EH (cell line): ENCODE results near the gene STIM2.
"Not testable (repeated sequence)": the region's sequence is repeated elsewhere in the genome, so short reads cannot be mapped to it uniquely, and the experiment has no call there.

Experiments
- DNase-seq: peaks from one replicate; pipeline ENCODE4 v3.0.0-alpha.2; 2015; ENCODE audit warnings: low read depth

STIM2 gene

DNA sequence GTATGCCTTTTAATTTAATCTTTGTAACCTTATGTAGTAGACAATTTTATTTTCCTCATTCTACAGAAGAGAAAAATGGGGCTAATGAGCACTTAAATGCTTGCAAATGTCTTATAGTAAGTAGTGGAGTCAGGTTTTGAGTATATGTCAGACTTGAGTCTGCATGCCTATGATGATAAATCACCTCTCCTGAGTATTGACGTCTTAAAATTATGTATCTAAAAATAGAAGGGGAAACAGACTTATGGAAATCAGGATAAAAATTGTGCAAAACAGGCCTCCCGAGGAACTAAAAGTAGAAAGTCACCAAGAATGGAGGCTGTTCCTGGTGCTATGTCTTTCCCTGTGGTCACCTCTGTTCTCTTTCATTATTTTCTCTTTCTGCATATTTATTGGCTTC is 92.7 kb downstream of the STIM2 start:
- no peak for DNase-seq

GRCh38 chr4:26953770-26954423 is 93.3 kb downstream of the STIM2 start:
- no peak for DNase-seq

DNA sequence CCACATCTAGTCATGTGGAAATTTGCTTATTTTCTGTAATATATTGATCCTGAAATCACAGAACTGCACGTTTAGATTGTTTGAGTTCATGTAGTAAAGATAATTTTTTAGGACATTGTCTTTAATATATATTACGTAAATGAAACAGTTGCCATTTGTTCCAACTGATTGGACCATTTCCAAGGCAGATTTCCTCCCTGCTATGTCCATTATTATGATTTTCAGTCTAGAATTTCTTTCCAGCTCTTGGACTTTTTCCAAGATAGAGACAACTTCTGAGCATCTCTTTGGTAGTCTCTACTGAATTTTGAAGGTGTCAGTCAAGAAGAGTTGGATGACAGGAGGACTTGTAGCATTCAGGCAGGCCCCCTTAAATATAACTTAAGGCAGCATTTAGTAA is 94.6 kb downstream of the STIM2 start:
- no peak for DNase-seq

DNA sequence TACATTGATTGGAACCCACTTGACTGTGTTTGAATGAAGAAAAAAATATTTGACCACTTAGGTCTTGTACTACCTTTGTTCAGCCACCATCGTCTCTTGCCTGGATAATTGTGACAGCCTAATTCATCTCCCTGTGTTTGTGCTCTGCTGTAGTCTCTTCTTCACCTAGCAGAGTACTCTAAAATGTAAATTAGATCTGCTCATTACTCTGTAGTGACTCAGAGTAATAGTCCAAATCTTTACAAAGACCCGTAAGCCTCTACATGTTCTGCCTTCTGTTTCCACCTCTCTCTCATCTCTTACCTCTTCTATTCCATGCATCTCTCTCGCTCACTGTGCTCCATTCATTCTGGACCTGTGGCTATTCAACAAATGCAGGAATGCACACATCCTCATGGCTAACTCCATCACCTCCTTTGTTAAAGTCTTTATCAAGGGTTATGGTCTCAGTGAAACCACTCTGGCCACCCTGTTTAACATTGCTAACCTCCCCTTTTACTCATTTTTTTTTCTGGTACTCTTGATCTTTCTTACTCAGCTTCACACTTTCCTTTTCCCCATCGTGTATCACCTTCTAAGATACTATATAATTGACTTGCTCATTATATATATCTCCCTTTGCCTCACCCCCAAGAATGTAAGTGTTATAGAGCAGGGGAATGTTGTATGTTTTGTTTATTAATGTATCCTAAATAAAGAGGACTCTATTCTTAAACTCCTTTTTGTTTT is 98.4 kb downstream of the STIM2 start:
- no peak for DNase-seq

DNA sequence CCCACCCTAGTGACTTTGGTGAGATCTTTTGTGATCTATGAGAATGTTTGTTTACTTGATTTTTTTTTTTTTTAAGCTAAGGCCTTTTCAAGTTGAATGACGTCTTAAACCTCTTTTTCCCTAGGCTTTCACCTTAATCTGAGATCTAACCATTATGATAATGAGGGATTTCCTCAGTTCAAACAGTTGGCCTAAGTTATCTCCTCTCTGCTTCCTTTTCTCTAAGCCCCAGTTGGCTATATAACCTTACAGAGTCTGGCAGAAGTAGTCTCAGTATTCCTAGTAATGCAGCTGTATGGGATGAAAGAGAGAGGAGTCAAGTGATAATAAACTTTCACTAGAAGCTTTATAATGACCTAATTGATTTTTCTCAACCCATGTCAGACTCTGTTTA is 99.0 kb downstream of the STIM2 start:
- no peak for DNase-seq

DNA sequence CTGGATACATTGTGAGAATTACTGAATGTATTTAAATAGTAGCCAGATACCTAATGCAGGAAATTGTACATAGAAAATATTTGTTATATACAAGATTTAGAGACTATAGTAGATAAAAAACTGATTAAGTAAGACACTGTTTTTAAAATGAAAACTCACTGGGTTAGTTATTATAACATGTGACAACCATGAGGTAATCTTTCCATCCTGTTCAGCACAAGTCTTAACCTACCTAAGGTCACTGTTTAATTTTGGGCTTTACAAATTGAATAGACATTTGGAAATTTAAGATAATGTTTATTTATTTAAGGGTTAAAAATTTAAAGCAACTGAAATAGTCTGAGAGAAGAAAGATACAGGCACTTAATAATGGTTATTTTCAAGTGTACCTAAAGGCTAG is 102.1 kb downstream of the STIM2 start:
- no peak for DNase-seq

GRCh38 chr4:26964512-26964911 is 103.9 kb downstream of the STIM2 start:
- peak; percentile 38 for DNase-seq

- DNase-seq, result no peak
These were observed 104.4 kb downstream of the STIM2 start for GRCh38 chr4:26964994-26965393.

GRCh38 chr4:26975464-26976181 is 115.0 kb downstream of the STIM2 start:
- DNase-seq, result not testable (repeated sequence)

DNA sequence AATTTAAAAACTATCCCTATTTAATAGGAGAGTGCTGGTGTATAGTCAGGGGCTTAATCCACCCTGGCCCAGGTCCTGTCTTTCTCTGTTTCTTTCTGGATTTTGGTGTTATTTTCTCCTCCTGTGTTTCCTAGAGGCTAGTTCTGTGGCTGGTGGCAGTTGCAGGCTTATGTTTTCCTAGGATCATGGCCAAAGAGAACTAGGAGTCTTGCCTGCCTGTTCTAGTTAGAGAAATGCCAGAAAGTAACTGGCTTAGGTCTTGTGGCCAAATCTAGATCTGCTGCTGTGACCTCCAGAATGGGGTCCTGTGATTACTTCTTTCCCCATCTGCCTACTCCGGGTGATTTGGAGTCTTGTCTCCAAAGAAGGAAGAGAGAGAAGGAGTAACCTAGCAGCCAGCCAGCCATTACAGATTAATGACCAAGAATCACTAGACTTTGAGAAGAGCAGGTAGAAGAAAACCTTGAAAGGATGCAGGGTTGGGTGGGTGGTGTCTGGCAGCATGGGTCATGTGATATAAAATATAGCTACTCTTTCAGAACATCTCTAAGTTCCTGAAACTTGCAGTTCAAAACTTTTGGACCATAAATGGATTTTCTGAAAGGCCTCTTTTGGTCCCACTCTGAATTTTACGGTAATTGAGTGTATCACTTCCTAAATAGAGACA is 117.9 kb downstream of the STIM2 start:
- peak; percentile 13 for DNase-seq

- DNase-seq, result no peak
These were observed 124.3 kb downstream of the STIM2 start for GRCh38 chr4:26984896-26985295.

DNA sequence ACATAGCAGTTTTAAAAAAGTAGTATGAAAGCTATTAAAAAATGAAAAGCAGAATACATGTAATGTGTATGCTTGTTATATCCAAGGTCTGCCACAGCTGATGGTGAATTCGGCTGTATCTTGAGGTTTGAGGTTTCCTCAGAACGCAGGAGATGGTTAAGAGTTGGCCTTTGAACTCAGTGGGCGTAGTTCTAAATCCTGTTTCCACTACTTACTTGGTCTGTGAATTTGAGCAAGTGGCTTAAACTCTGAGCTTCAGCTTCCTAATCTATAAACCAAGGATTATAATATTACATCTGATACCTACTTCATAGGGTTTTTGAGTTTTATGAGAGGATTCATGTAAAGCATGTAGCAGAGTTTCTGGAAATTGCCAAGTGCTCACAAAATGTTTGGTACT is 125.2 kb downstream of the STIM2 start:
- no peak for DNase-seq

GRCh38 chr4:26987191-26987590 is 126.5 kb downstream of the STIM2 start:
- DNase-seq, result no peak

DNA sequence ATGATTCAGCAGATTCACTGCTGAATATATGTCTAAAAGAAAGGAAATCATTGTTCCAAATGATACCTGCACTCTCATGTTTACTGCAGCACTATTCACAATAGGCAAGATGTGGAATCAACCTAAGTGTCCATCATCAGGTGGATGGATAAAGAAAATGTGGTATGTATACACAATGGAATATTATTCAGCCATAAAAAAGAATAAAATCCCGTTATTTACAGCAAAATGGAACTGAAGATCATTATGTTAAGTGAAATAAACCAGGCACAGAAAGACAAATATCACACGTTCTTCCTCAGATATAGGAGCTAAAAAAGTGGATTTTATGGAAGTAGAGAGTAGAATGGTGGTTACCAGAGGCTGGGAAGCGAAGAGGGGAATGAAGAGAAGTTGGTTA is 130.4 kb downstream of the STIM2 start:
- DNase-seq, result no peak

DNA sequence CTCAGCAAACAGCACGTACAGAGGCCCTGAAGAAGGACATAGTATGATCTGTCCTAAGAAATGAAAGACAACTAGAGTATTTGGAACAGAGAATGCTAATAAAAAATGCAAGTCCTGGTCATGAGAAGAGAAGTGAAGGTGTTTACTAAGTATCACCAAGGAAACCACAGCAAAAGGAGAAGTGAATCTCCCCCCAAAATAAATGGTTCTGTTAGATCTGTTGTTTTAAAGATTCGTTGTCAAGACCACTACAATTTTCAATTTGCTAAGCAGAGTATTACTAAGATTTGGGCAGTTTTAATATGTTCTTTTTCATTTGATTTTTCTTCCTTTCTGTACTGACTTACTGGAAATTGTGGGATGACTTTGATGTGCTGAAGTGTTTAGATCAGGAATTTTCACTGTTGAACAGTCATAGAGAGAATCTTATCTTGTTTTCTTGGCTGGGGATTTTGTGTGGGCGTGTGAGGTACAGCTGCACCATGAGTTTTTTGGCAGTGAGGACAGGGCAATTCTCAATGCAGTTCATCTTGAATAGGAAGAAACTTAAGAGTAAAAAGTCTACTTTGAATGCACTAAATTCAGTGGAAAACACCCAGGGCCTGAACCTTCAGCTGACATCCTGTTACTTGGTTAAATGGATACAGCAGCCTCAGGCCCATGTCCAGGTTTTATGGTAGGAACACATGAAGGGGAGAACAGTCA is 132.2 kb downstream of the STIM2 start:
- DNase-seq, result no peak

DNA sequence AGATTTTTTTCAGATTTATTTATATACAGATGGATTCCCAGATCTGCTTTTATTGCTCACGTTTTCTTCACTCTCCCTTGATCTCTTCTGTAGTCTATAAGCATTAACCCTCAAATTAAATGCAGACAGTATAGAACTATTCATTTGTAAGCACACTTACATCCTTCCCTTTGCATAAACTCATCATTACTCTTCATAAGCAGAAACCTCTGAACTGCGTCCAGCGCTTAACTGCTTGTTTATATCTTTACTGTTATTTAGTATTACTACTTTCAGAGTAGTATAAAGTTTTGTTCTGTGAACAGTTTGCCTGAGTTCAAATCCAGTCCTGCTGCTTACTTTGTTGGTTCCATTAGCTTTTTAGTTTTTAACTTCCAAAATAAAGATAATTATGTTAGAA is 132.9 kb downstream of the STIM2 start:
- no peak for DNase-seq

DNA sequence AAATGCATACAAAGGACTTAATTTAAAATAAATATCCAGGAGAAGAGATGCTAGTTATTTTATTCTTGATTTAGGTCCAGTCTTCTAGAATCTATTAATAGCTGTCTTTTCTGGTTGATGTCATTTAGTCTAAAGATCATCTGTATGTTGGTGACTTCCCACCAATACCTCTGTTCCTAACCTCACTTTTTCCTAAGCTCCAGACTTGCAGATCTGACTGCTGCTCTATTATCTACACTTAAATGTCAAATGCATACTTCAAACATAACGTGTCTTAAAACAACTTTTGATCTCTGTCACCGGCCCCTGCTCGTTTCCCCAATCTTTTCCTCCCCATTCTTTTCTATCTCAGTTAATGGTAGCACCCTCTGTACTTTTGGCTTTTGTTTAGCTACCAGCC is 133.3 kb downstream of the STIM2 start:
- no peak for DNase-seq

DNA sequence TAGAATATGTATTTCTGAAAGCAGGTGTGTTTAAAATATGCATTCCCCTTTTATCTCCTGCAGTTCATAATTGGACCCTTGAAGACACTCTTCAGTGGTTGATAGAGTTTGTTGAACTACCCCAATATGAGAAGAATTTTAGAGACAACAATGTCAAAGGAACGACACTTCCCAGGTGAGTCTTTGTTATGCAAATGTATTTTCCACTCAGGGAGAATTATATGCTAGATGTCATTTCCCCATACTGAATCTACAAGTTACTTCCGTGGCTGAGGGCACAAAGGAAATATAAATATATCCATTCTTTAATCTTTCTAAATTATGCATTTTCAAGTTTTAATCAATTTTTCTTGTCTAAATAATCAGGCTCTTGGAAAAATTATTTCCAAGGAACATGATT is 134.7 kb downstream of the STIM2 start:
- DNase-seq, result no peak

GRCh38 chr4:26996745-26997144 is 136.1 kb downstream of the STIM2 start:
- DNase-seq, result no peak

DNA sequence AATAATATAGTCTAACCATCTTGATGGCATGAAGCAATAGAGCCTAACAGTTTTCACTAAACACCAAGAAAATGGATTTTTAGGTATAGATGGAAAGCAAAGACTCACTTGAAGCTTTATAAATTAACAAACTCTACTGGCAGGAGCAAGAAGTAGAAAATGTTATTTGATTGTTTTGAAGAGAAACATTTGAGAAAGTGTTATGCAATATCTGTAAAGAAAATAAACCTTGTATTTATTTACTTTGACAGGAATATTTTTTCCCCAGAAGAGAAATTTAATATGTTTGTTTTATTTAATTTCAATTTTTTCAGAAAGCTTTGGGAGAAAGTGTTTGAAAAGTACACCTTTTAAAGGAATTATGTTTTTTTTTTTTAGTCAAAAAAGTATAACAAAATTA is 139.0 kb downstream of the STIM2 start:
- DNase-seq, result no peak

- DNase-seq, result no peak
These were observed 139.5 kb downstream of the STIM2 start for GRCh38 chr4:27000122-27000521.

- no peak for DNase-seq
These were observed 140.2 kb downstream of the STIM2 start for GRCh38 chr4:27000820-27001219.
